ENCODE measurements around the gene DBN1.
"Not testable (repeated sequence)": the region's sequence is repeated elsewhere in the genome, so short reads cannot be mapped to it uniquely, and the experiment has no call there.

The DBN1 gene

GRCh38 chr5:177490992-177491391 lies 17.6 kb upstream of the DBN1 start:
- no peak for DNase-seq

GRCh38 chr5:177490311-177490991 lies 17.0 kb upstream of the DBN1 start:
- DNase-seq, result no peak

- DNase-seq, result no peak
Observed at GRCh38 chr5:177489119-177489716, 15.8 kb upstream of the DBN1 start.

- DNase-seq, result no peak
Observed at GRCh38 chr5:177487975-177488374, 14.5 kb upstream of the DBN1 start.

GRCh38 chr5:177487144-177487543 lies 13.7 kb upstream of the DBN1 start:
- no peak for DNase-seq

- no peak for DNase-seq
Observed at GRCh38 chr5:177486256-177486655, 12.8 kb upstream of the DBN1 start.

GRCh38 chr5:177485753-177486152 lies 12.3 kb upstream of the DBN1 start:
- not testable (repeated sequence) for DNase-seq

- DNase-seq, result no peak
Observed at GRCh38 chr5:177484902-177485549, 11.6 kb upstream of the DBN1 start.

GRCh38 chr5:177483994-177484901 lies 10.8 kb upstream of the DBN1 start:
- DNase-seq, result no peak

GRCh38 chr5:177483042-177483441 lies 9.6 kb upstream of the DBN1 start:
- DNase-seq, result no peak

GRCh38 chr5:177482359-177482795 lies 8.9 kb upstream of the DBN1 start:
- no peak for DNase-seq

GRCh38 chr5:177479774-177480173 lies 6.3 kb upstream of the DBN1 start:
- DNase-seq, result no peak

GRCh38 chr5:177478711-177479646 lies 5.5 kb upstream of the DBN1 start:
- no peak for DNase-seq

GRCh38 chr5:177477701-177478477 lies 4.5 kb upstream of the DBN1 start:
- no peak for DNase-seq

GRCh38 chr5:177476531-177477233 lies 3.2 kb upstream of the DBN1 start:
- no peak for DNase-seq

- DNase-seq, result no peak
Observed at GRCh38 chr5:177475563-177476427, 2.4 kb upstream of the DBN1 start.

- DNase-seq, result no peak
Observed at GRCh38 chr5:177474846-177475562, 1.6 kb upstream of the DBN1 start.

GRCh38 chr5:177474002-177474476 lies 605 bp upstream of the DBN1 start:
- no peak for DNase-seq
